SK-N-SH treated with all-trans-retinoic acid at 6 μM for 48 hours (cell line): Measurements from ENCODE around the gene RELL1.

Experiments
- ATAC-seq: fragments of 200-7000 bp; cut with Tn5 transposase; 3 replicates; pipeline ENCODE4 v1.9.1; 2020; ENCODE audit warnings: mild to moderate bottlenecking, moderate library complexity
- ARNTL ChIP-seq: fragments of 450-650 bp; formaldehyde crosslinking; IDR thresholded peaks from 2 replicates; pipeline ENCODE4 v1.5.0; 2020; ENCODE audit warnings: low read depth, mild to moderate bottlenecking, moderate library complexity, borderline replicate concordance
- CREB5 ChIP-seq: fragments of 250-450 bp; sonication (Bioruptor Pico); IDR thresholded peaks from 2 replicates; pipeline ENCODE4 v1.5.1; 2020; ENCODE audit warnings: low read depth, mild to moderate bottlenecking, moderate library complexity
- CSDC2 ChIP-seq: fragments of 250-450 bp; sonication (Bioruptor Pico); IDR thresholded peaks from 2 replicates; pipeline ENCODE4 v1.5.0; 2020; ENCODE audit warnings: mild to moderate bottlenecking, moderate library complexity
- CSRNP3 ChIP-seq: fragments of 250-450 bp; sonication (Bioruptor Pico); IDR thresholded peaks from 2 replicates; pipeline ENCODE4 v1.5.1; 2021; ENCODE audit warnings: mild to moderate bottlenecking, moderate library complexity
- ESRRG ChIP-seq: fragments of 250-450 bp; sonication (Bioruptor Pico); IDR thresholded peaks from 2 replicates; pipeline ENCODE4 v1.6.1; 2021; ENCODE audit warnings: mild to moderate bottlenecking
- GLIS3 ChIP-seq: fragments of 250-450 bp; sonication (Bioruptor Pico); IDR thresholded peaks from 2 replicates; pipeline ENCODE4 v1.5.0; 2020; ENCODE audit warnings: mild to moderate bottlenecking, moderate library complexity
- ISL1 ChIP-seq: fragments of 250-450 bp; sonication (Bioruptor Pico); IDR thresholded peaks from 2 replicates; pipeline ENCODE4 v2.1.2; 2022; ENCODE audit warnings: mild to moderate bottlenecking, moderate library complexity
- OSR1 ChIP-seq: fragments of 250-450 bp; sonication (Bioruptor Pico); IDR thresholded peaks from 2 replicates; pipeline ENCODE4 v1.8.0; 2022; ENCODE audit warnings: moderate library complexity, mild to moderate bottlenecking, inconsistent platforms
- PATZ1 ChIP-seq: fragments of 250-450 bp; sonication (Bioruptor Pico); IDR thresholded peaks from 2 replicates; pipeline ENCODE4 v1.8.0; 2020; ENCODE audit warnings: mild to moderate bottlenecking, moderate library complexity, borderline replicate concordance
- POU6F1 ChIP-seq: fragments of 250-450 bp; sonication (Bioruptor Pico); IDR thresholded peaks from 2 replicates; pipeline ENCODE4 v1.8.0; 2021; ENCODE audit warnings: low read depth, mild to moderate bottlenecking, moderate library complexity, borderline replicate concordance
- PPARA ChIP-seq: fragments of 250-450 bp; sonication (Bioruptor Pico); IDR thresholded peaks from 2 replicates; pipeline ENCODE4 v1.5.0; 2020; ENCODE audit warnings: mild to moderate bottlenecking, borderline replicate concordance
- RARB ChIP-seq: fragments of 250-450 bp; sonication (Bioruptor Pico); IDR thresholded peaks from 2 replicates; pipeline ENCODE4 v1.8.0; 2021; ENCODE audit warnings: mild to moderate bottlenecking, moderate library complexity
- SNAI2 ChIP-seq: fragments of 250-450 bp; sonication (Bioruptor Pico); IDR thresholded peaks from 2 replicates; pipeline ENCODE4 v1.5.0; 2020; ENCODE audit warnings: mild to moderate bottlenecking, moderate library complexity
- TCF4 ChIP-seq: fragments of 250-450 bp; sonication (Bioruptor Pico); IDR thresholded peaks from 2 replicates; pipeline ENCODE4 v1.8.0; 2021; ENCODE audit warnings: mild to moderate bottlenecking, moderate library complexity, borderline replicate concordance
- TOX ChIP-seq: fragments of 250-450 bp; sonication (Bioruptor Pico); IDR thresholded peaks from 2 replicates; pipeline ENCODE4 v1.8.0; 2021; ENCODE audit warnings: mild to moderate bottlenecking, moderate library complexity, borderline replicate concordance
- TSHZ2 ChIP-seq: fragments of 250-450 bp; sonication (Bioruptor Pico); IDR thresholded peaks from 2 replicates; pipeline ENCODE4 v1.5.0; 2020; ENCODE audit warnings: mild to moderate bottlenecking, moderate library complexity
- ZC3H10 ChIP-seq: fragments of 250-450 bp; sonication (Bioruptor Pico); IDR thresholded peaks from 2 replicates; pipeline ENCODE4 v1.5.1; 2021; ENCODE audit warnings: mild to moderate bottlenecking, moderate library complexity
- ZFP3 ChIP-seq: fragments of 250-450 bp; sonication (Bioruptor Pico); IDR thresholded peaks from 2 replicates; pipeline ENCODE4 v1.5.0; 2020; ENCODE audit warnings: mild to moderate bottlenecking, moderate library complexity
- ZFP30 ChIP-seq: fragments of 450-650 bp; formaldehyde crosslinking; IDR thresholded peaks from 2 replicates; pipeline ENCODE4 v1.5.0; 2022; ENCODE audit warnings: mild to moderate bottlenecking, moderate library complexity
- ZNF565 ChIP-seq: fragments of 450-650 bp; formaldehyde crosslinking; conservative IDR thresholded peaks from 2 replicates; pipeline ENCODE4 v1.5.0; 2020; ENCODE audit warnings: low read depth, mild to moderate bottlenecking, moderate library complexity
- ZNF70 ChIP-seq: fragments of 450-650 bp; formaldehyde crosslinking; IDR thresholded peaks from 2 replicates; pipeline ENCODE4 v1.5.0; 2020; ENCODE audit warnings: mild to moderate bottlenecking, moderate library complexity
- ZNF8 ChIP-seq: fragments of 450-650 bp; formaldehyde crosslinking; IDR thresholded peaks from 2 replicates; pipeline ENCODE4 v1.5.0; 2020; ENCODE audit warnings: mild to moderate bottlenecking, moderate library complexity

Gene RELL1

GRCh38 chr4:37612811-37613210 is 73.4 kb downstream of the RELL1 start:
- ATAC-seq, result no peak
- TF ChIP-seq ZNF565 (CRISPR knock-in tag) (no peak), ZNF8 (CRISPR knock-in tag) (no peak), TCF4 (CRISPR knock-in tag) (no peak), ZNF70 (no peak), SNAI2 (CRISPR knock-in tag) (no peak), CSDC2 (CRISPR knock-in tag) (no peak), POU6F1 (CRISPR knock-in tag) (no peak), ZFP3 (CRISPR knock-in tag) (no peak), TOX (CRISPR knock-in tag) (no peak), RARB (CRISPR knock-in tag) (no peak), ARNTL (no peak), GLIS3 (no peak), TSHZ2 (CRISPR knock-in tag) (no peak), PATZ1 (CRISPR knock-in tag) (no peak), ZC3H10 (CRISPR knock-in tag) (no peak), CSRNP3 (CRISPR knock-in tag) (no peak), PPARA (CRISPR knock-in tag) (no peak), OSR1 (CRISPR knock-in tag) (no peak), ESRRG (no peak)

- TF ChIP-seq ZC3H10 (CRISPR knock-in tag) (no peak), PPARA (CRISPR knock-in tag) (no peak), PATZ1 (CRISPR knock-in tag) (no peak), SNAI2 (CRISPR knock-in tag) (no peak), ARNTL (no peak), ZFP30 (CRISPR knock-in tag) (no peak), ISL1 (no peak), CSDC2 (CRISPR knock-in tag) (no peak), RARB (CRISPR knock-in tag) (no peak), CSRNP3 (CRISPR knock-in tag) (no peak), GLIS3 (no peak), POU6F1 (CRISPR knock-in tag) (no peak), TOX (CRISPR knock-in tag) (no peak), ZNF565 (CRISPR knock-in tag) (no peak), ZNF70 (no peak), ZNF8 (CRISPR knock-in tag) (no peak), CREB5 (CRISPR knock-in tag) (no peak), TCF4 (CRISPR knock-in tag) (no peak)
- no peak for ATAC-seq
Measured at GRCh38 chr4:37609626-37610025, 76.5 kb downstream of the RELL1 start.
